Osteoblast (primary cell): ENCODE measurements around the gene PTP4A2. TPM values are rescaled to one million over a fixed set of nuclear protein-coding genes. Genes with fewer than 3 reads are reported as not detected.
"Not testable (repeated sequence)": the region's sequence is repeated elsewhere in the genome, so short reads cannot be mapped to it uniquely, and the experiment has no call there.

Experiments
- DNase-seq: peaks from one replicate; pipeline ENCODE4 v3.0.0; 2011; ENCODE audit warnings: low spot score, mixed read lengths; ENCODE audit not compliant: insufficient read length; ENCODE audit errors: missing footprints
- H2AFZ ChIP-seq: 2 replicates; pipeline ENCODE4 v1.6.0; 2011; ENCODE audit warnings: mild to moderate bottlenecking, low read length
- H3K27ac ChIP-seq: 2 replicates; pipeline ENCODE4 v1.5.1; 2011; ENCODE audit warnings: mild to moderate bottlenecking, low read depth, low read length, moderate library complexity
- H3K27me3 ChIP-seq: 2 replicates; pipeline ENCODE4 v1.6.0; 2012; ENCODE audit warnings: mild to moderate bottlenecking, control low read depth, inconsistent platforms, low read length, moderate library complexity; ENCODE audit not compliant: insufficient read depth
- H3K36me3 ChIP-seq: 2 replicates; pipeline ENCODE4 v1.5.1; 2011; ENCODE audit warnings: mild to moderate bottlenecking, low read length, control low read depth, moderate library complexity; ENCODE audit not compliant: insufficient read depth
- H3K4me1 ChIP-seq: 2 replicates; pipeline ENCODE4 v1.5.1; 2011; ENCODE audit warnings: mild to moderate bottlenecking, low read length, control low read depth, moderate library complexity; ENCODE audit not compliant: insufficient read depth
- H3K4me2 ChIP-seq: 2 replicates; pipeline ENCODE4 v1.6.0; 2011; ENCODE audit warnings: mild to moderate bottlenecking, low read length; ENCODE audit not compliant: insufficient read depth
- H3K4me3 ChIP-seq: fragments of 200-600 bp; sonication (generic); 3 replicates; pipeline ENCODE4 v1.5.1; 2012; ENCODE audit warnings: mild to moderate bottlenecking, low read length, inconsistent platforms; ENCODE audit not compliant: insufficient read depth
- H3K79me2 ChIP-seq: 2 replicates; pipeline ENCODE4 v1.6.0; 2012; ENCODE audit warnings: mild to moderate bottlenecking, low read length, control low read depth, inconsistent platforms; ENCODE audit not compliant: insufficient read depth
- H3K9me3 ChIP-seq: 2 replicates; pipeline ENCODE4 v1.5.1; 2011; ENCODE audit warnings: low read depth, low read length, control low read depth
- H4K20me1 ChIP-seq: 2 replicates; pipeline ENCODE4 v1.6.0; 2012; ENCODE audit warnings: mild to moderate bottlenecking, low read length, control low read depth; ENCODE audit not compliant: insufficient read depth
- CTCF ChIP-seq: IDR thresholded peaks from 2 replicates; pipeline ENCODE4 v1.5.1; 2011; ENCODE audit warnings: mild to moderate bottlenecking, low read depth, low read length, moderate library complexity; ENCODE audit errors: extremely low read depth
- total RNA-seq: library from RNA; depleted of rRNA; stranded (reverse); fragments of >200 nt; gene quantifications from 2 replicates; pipeline ENCODE4 v1.2.3, GENCODE V29; 2012

The PTP4A2 gene
- total RNA-seq, 1 donor, result 539 TPM

GRCh38 chr1:31897526-31898100, 40.6 kb downstream of the PTP4A2 start:
- Histone ChIP-seq H3K4me1 (peaks cover 9% of the 10 kb centered on the region), H3K9me3 (no peaks in the 10 kb centered on the region), H2AFZ (no peak overlapping the region), H3K79me2 (no peaks in the 10 kb centered on the region), H3K36me3 (no peaks in the 10 kb centered on the region), H4K20me1 (no peaks in the 10 kb centered on the region), H3K4me3 (no peak overlapping the region), H3K27ac (no peak overlapping the region), H3K4me2 (peak overlapping the region; percentile 41), H3K27me3 (no peaks in the 10 kb centered on the region)
- TF ChIP-seq CTCF, result no peak
- peak; percentile 19 for DNase-seq

DNA sequence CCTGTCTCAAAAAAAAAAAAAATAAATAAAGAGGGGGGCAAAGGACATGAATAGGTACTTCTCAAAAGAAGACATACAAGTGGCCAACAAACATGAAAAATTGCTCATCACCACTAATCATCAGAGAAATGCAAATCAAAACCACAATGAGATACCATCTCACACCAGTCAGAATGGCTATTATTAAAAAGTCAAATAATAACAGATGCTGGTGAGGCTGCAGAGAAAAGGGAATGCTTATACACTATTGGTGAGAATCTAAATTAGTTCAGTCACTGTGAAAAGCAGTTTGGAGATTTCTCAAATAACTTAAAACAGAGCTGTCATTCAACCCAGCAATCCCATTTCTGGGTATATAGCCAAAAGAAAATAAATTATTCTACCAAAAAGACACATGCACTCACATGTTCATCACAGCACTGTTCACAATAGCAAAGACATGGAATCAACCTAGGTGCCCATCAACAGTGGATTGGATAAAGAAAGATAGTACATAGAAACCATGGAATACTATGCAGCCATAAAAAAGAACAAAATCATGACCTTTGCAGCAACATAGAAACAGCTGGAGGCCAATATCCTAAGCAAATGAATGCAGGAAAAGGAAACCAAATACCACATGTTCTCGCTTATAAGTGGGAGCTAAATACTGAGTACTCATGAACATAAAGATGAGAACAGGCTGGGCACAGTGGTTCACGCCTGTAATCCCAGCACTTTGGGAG, 42.5 kb downstream of the PTP4A2 start:
- not testable (repeated sequence) for H3K27me3 ChIP-seq, H3K4me3 ChIP-seq, H3K9me3 ChIP-seq, H3K4me2 ChIP-seq, H3K36me3 ChIP-seq, H3K27ac ChIP-seq, H3K4me1 ChIP-seq, H4K20me1 ChIP-seq, H3K79me2 ChIP-seq, DNase-seq, H2AFZ ChIP-seq

- Histone ChIP-seq H3K4me1 (no peaks in the 10 kb centered on the region), H4K20me1 (no peaks in the 10 kb centered on the region), H3K27ac (no peak overlapping the region), H3K4me3 (no peak overlapping the region), H3K36me3 (no peaks in the 10 kb centered on the region), H3K4me2 (no peak overlapping the region), H2AFZ (no peak overlapping the region), H3K79me2 (no peaks in the 10 kb centered on the region), H3K9me3 (no peaks in the 10 kb centered on the region), H3K27me3 (no peaks in the 10 kb centered on the region)
- DNase-seq, result peak; percentile 31
- no peak for TF ChIP-seq CTCF
These were observed 46.9 kb downstream of the PTP4A2 start for GRCh38 chr1:31891280-31891679.

DNA sequence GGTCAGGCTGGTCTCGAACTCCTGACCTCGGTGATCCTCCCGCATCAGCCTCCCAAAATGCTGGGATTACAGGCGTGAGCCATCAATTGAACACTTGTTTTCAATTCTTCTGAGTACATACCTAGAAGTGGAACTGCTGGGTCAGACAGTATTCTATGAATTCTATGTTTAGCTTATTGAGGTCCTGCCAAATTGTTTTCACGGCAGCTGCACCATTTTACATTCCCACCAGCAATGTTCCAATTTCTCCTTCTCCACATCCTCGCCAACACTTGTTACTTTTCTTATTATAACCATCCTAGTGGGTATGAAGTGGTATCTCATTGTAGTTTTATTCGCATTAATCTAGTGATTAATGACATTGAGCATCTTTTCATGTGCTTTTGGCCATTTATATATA, 49.9 kb downstream of the PTP4A2 start:
- H3K36me3 ChIP-seq, result no peaks in the 10 kb centered on the region
- H3K27me3 ChIP-seq, result no peaks in the 10 kb centered on the region
- H3K27ac ChIP-seq, result no peak overlapping the region
- H4K20me1 ChIP-seq, result no peaks in the 10 kb centered on the region
- H3K4me3 ChIP-seq, result no peak overlapping the region
- no peaks in the 10 kb centered on the region for H3K9me3 ChIP-seq
- no peak overlapping the region for H3K4me2 ChIP-seq
- no peaks in the 10 kb centered on the region for H3K79me2 ChIP-seq
- no peaks in the 10 kb centered on the region for H3K4me1 ChIP-seq
- TF ChIP-seq CTCF, result no peak
- no peak for DNase-seq
- no peak overlapping the region for H2AFZ ChIP-seq
